PC-3 (cell line): ENCODE measurements around the gene ZNF487. TPM values are rescaled to one million over a fixed set of nuclear protein-coding genes. Genes with fewer than 3 reads are reported as not detected.
"Not testable (repeated sequence)": the region's sequence is repeated elsewhere in the genome, so short reads cannot be mapped to it uniquely, and the experiment has no call there.

Source experiments
- ATAC-seq: fragments of 200-7000 bp; cut with Tn5 transposase; 2 replicates; pipeline ENCODE4 v1.9.1; 2020; ENCODE audit warnings: mild to moderate bottlenecking, moderate library complexity
- BruUV-seq: library from RNA; stranded (reverse); fragments of 400-500 nt; replicated peaks from 2 replicates; lab custom pipeline; 2021; lab: Mats Ljungman, UMichigan
- CTCF ChIA-PET: fragments of 300-600 bp; sonication (Branson Sonifier 250); formaldehyde crosslinking; loops from one replicate; lab custom pipeline; 2022; ENCODE audit warnings: antibody characterized with exemption; lab: Charles Lee
- POLR2A ChIA-PET: fragments of 300-600 bp; sonication (Branson Sonifier 250); formaldehyde crosslinking; loops from one replicate; lab custom pipeline; 2022; ENCODE audit warnings: antibody characterized with exemption; ENCODE audit not compliant: unreplicated experiment; lab: Charles Lee
- DNase-seq: peaks from one replicate; pipeline ENCODE4 v3.0.0-alpha.2; 2015
- H2AFZ ChIP-seq: fragments of 300-600 bp; sonication (generic); 2 replicates; pipeline ENCODE4 v1.6.0; 2016; ENCODE audit warnings: antibody characterized with exemption, low read length
- H3F3A ChIP-seq: fragments of 300-600 bp; sonication (generic); one replicate; pipeline ENCODE4 v1.6.0; 2017; ENCODE audit warnings: antibody characterized with exemption, low read length, control low read depth, mild to moderate bottlenecking; ENCODE audit not compliant: unreplicated experiment
- H3K27ac ChIP-seq: fragments of 300-600 bp; sonication (generic); 2 replicates; pipeline ENCODE4 v1.5.1; 2016; ENCODE audit warnings: mild to moderate bottlenecking, low read length
- H3K27me3 ChIP-seq: fragments of 300-600 bp; sonication (generic); 2 replicates; pipeline ENCODE4 v1.6.1; 2016; ENCODE audit warnings: low read length, mixed read lengths
- H3K36me3 ChIP-seq: fragments of 300-600 bp; sonication (generic); 2 replicates; pipeline ENCODE4 v1.6.1; 2016; ENCODE audit warnings: low read depth, mixed run types, low read length, mixed read lengths
- H3K4me1 ChIP-seq: fragments of 300-600 bp; sonication (generic); 2 replicates; pipeline ENCODE4 v1.5.1; 2016; ENCODE audit warnings: low read length; ENCODE audit not compliant: insufficient read depth
- H3K4me2 ChIP-seq: fragments of 300-600 bp; sonication (generic); 2 replicates; pipeline ENCODE4 v1.6.0; 2016; ENCODE audit warnings: low read length
- H3K4me3 ChIP-seq: fragments of 300-600 bp; sonication (generic); 2 replicates; pipeline ENCODE4 v1.5.1; 2016; ENCODE audit warnings: mild to moderate bottlenecking, low read length, mixed read lengths
- H3K79me2 ChIP-seq: fragments of 300-600 bp; sonication (generic); 2 replicates; pipeline ENCODE4 v1.6.1; 2017; ENCODE audit warnings: low read length, mixed read lengths
- H3K9ac ChIP-seq: fragments of 300-600 bp; sonication (generic); 2 replicates; pipeline ENCODE4 v1.6.0; 2016; ENCODE audit warnings: mild to moderate bottlenecking, low read length
- H3K9me2 ChIP-seq: fragments of 300-600 bp; sonication (generic); replicated peaks from 2 replicates; pipeline ENCODE4 v1.6.1; 2016; ENCODE audit warnings: mixed run types, low read length, mixed read lengths
- H3K9me3 ChIP-seq: fragments of 300-600 bp; sonication (generic); 2 replicates; pipeline ENCODE4 v1.6.1; 2016; ENCODE audit warnings: low read length, mixed read lengths
- H4K20me1 ChIP-seq: fragments of 300-600 bp; sonication (generic); 2 replicates; pipeline ENCODE4 v1.6.1; 2016; ENCODE audit warnings: low read length, mixed read lengths
- CTCF ChIP-seq: fragments of 300-600 bp; sonication (generic); conservative IDR thresholded peaks from 2 replicates; pipeline ENCODE4 v1.5.1; 2017; ENCODE audit warnings: antibody characterized with exemption, low read depth, mild to moderate bottlenecking, low read length
- EZH2 ChIP-seq: fragments of 300-600 bp; sonication (generic); IDR thresholded peaks from one replicate; pipeline ENCODE4 v1.6.1; 2017; ENCODE audit warnings: antibody characterized with exemption, mild to moderate bottlenecking, low read length; ENCODE audit not compliant: unreplicated experiment
- EZH2phosphoT487 ChIP-seq: fragments of 300-600 bp; sonication (generic); IDR thresholded peaks from 2 replicates; pipeline ENCODE4 v1.6.1; 2018; ENCODE audit warnings: mild to moderate bottlenecking, antibody characterized with exemption, low read length, borderline replicate concordance
- intact Hi-C: fragments of 100-400 bp; cut with micrococcal nuclease; formaldehyde crosslinking; loops from 2 replicates; pipeline ENCODE4 v1.9.0; 2023
- total RNA-seq: library from RNA; depleted of rRNA; stranded (reverse); fragments of >200 nt; gene quantifications from 2 replicates; pipeline ENCODE4 v1.2.3, GENCODE V29; 2014

ZNF487 gene
- total RNA-seq, 1 experiment from 2014 or later: 9.4 TPM

GRCh38 chr10:43444323-43444722, 7.4 kb downstream of the ZNF487 start:
- TF ChIP-seq EZH2 (no peak), CTCF (no peak), EZH2phosphoT487 (no peak)
- Histone ChIP-seq H3K9me2 (no peaks in the 10 kb centered on the region), H3K4me2 (no peak overlapping the region), H4K20me1 (no peaks in the 10 kb centered on the region), H3K4me1 (no peaks in the 10 kb centered on the region), H3K9me3 (no peaks in the 10 kb centered on the region), H3F3A (no peaks in the 10 kb centered on the region), H3K79me2 (no peaks in the 10 kb centered on the region), H3K27ac (no peak overlapping the region), H3K4me3 (no peak overlapping the region), H2AFZ (no peak overlapping the region), H3K27me3 (no peaks in the 10 kb centered on the region), H3K9ac (no peak overlapping the region), H3K36me3 (no peaks in the 10 kb centered on the region)
- no TSS peak for BruUV-seq
- intact Hi-C loops: no loop called here
- ATAC-seq (no peak), DNase-seq (no peak)
- CTCF ChIA-PET: no interaction called here
- POLR2A ChIA-PET: interaction anchor here (0.6 kb wide), 1 partner anchor 9 kb away, joined by 3 read pairs; no protein-coding TSS in a partner anchor

GRCh38 chr10:43444897-43445466, 8.1 kb downstream of the ZNF487 start:
- no peak overlapping the region for H3K9ac ChIP-seq
- H3K4me3 ChIP-seq: no peak overlapping the region
- no peak overlapping the region for H2AFZ ChIP-seq
- ChIA-PET POLR2A (no interaction called here), CTCF (no interaction called here)
- H3K79me2 ChIP-seq: no peaks in the 10 kb centered on the region
- no peak overlapping the region for H3K4me2 ChIP-seq
- H3K27ac ChIP-seq: no peak overlapping the region
- H3F3A ChIP-seq: no peaks in the 10 kb centered on the region
- no TSS peak for BruUV-seq
- no peaks in the 10 kb centered on the region for H3K9me3 ChIP-seq
- no peak for TF ChIP-seq CTCF
- no peak for TF ChIP-seq EZH2phosphoT487
- TF ChIP-seq EZH2: no peak
- H3K36me3 ChIP-seq: no peaks in the 10 kb centered on the region
- intact Hi-C loops: no loop called here
- H3K27me3 ChIP-seq: no peaks in the 10 kb centered on the region
- DNase-seq: no peak
- no peaks in the 10 kb centered on the region for H3K4me1 ChIP-seq
- H4K20me1 ChIP-seq: no peaks in the 10 kb centered on the region
- ATAC-seq: no peak
- no peaks in the 10 kb centered on the region for H3K9me2 ChIP-seq

- H3K27ac ChIP-seq, H4K20me1 ChIP-seq, DNase-seq, H3K4me2 ChIP-seq, H3K4me1 ChIP-seq, H3K27me3 ChIP-seq, H3K9me3 ChIP-seq, H3K36me3 ChIP-seq, H3F3A ChIP-seq, H3K9me2 ChIP-seq, intact Hi-C loops, ATAC-seq, CTCF ChIA-PET, POLR2A ChIA-PET, H3K9ac ChIP-seq, H3K79me2 ChIP-seq, H3K4me3 ChIP-seq, BruUV-seq, H2AFZ ChIP-seq: not testable (repeated sequence)
Observed at GRCh38 chr10:43446219-43447017, 9.5 kb downstream of the ZNF487 start.
